ENCODE measurements around the gene SEC14L6. TPM values are rescaled to one million over a fixed set of nuclear protein-coding genes. Genes with fewer than 3 reads are reported as not detected.
"Not testable (repeated sequence)": the region's sequence is repeated elsewhere in the genome, so short reads cannot be mapped to it uniquely, and the experiment has no call there.

Gene SEC14L6
- total RNA-seq, 1 experiment from 2014 or later: 1.1 TPM

- peak; percentile 81 for DNase-seq
- H3K27me3 Mint-ChIP-seq (ENCODE audit: low read depth): peaks cover 5% of the 10 kb centered on the region
- Histone ChIP-seq H2BK15ac (ENCODE audit: low read depth, low read length) (no peak overlapping the region), H2BK5ac (ENCODE audit: insufficient read length, low read length) (no peak overlapping the region), H3K27ac (ENCODE audit: insufficient read length, low read depth, low read length) (no peak overlapping the region), H4K5ac (ENCODE audit: insufficient read length, low read depth, low read length) (no peak overlapping the region), H3K4ac (ENCODE audit: low read depth, low read length) (no peak overlapping the region), H2BK20ac (ENCODE audit: low read depth, low read length, poor library complexity, severe bottlenecking) (no peak overlapping the region), H3K18ac (ENCODE audit: insufficient read length, low read depth, low read length) (no peak overlapping the region), H3K9me3 (ENCODE audit: control insufficient read depth, low read depth, low read length) (no peaks in the 10 kb centered on the region), H4K20me1 (ENCODE audit: control insufficient read depth, insufficient read depth, insufficient read length) (no peaks in the 10 kb centered on the region), H3K4me2 (ENCODE audit: insufficient read depth, insufficient read length, low read length) (no peak overlapping the region), H3K79me1 (ENCODE audit: insufficient read depth, low read depth, low read length, poor library complexity, severe bottlenecking) (no peaks in the 10 kb centered on the region), H2AFZ (ENCODE audit: low read length) (no peak overlapping the region), H3K4me1 (ENCODE audit: insufficient read depth, low read length) (no peaks in the 10 kb centered on the region), H3K79me2 (ENCODE audit: insufficient read depth, low read length) (no peaks in the 10 kb centered on the region), H3T11ph (ENCODE audit: low read length) (no peak overlapping the region), H3K23ac (ENCODE audit: insufficient read length, low read depth, low read length) (no peak overlapping the region), H3K14ac (ENCODE audit: insufficient read depth, low read length) (no peak overlapping the region), H4K91ac (ENCODE audit: insufficient read length, low read depth, low read length) (no peak overlapping the region), H4K8ac (replicated peaks; ENCODE audit: insufficient read length, low read depth, low read length) (no peak overlapping the region), H2BK120ac (ENCODE audit: low read depth, low read length, poor library complexity, severe bottlenecking) (no peak overlapping the region), H3K23me2 (ENCODE audit: insufficient read length, low read depth, low read length, poor library complexity, severe bottlenecking) (no peaks in the 10 kb centered on the region), H2AK5ac (ENCODE audit: insufficient read length, low read length) (no peak overlapping the region), H2BK12ac (ENCODE audit: insufficient read length, low read depth, low read length) (no peak overlapping the region), H3K27me3 (ENCODE audit: insufficient read depth, low read length) (no peaks in the 10 kb centered on the region), H3K9ac (ENCODE audit: extremely low read depth, insufficient read length, low read length) (no peak overlapping the region), H3K56ac (ENCODE audit: insufficient read length, low read depth, low read length) (no peak overlapping the region)
- TF ChIP-seq CTCF (conservative IDR thresholded peaks at IDR 0.05): no peak
- H3K4me1 Mint-ChIP-seq: peaks cover 17 to 26% of the 10 kb centered on the region in 2 experiments
- no peak overlapping the region for H3K4me3 Mint-ChIP-seq
- no peaks in the 10 kb centered on the region for H3K9me3 Mint-ChIP-seq
- no CpG with 5 or more reads among the region's 10 CpGs for WGBS (ENCODE audit: extremely low coverage, insufficient read length, low lambda C conversion rate)
- H3K27ac Mint-ChIP-seq: peak overlapping the region in 2 of 3 experiments; percentile 77 to 94; a peak in 3 of 7 replicates
- H3K36me3 Mint-ChIP-seq (ENCODE audit: insufficient read depth in 1 of 3, low read depth in 3 of 3): peaks cover 0 to 2% (median 0%) of the 10 kb centered on the region in 3 experiments; a peak in 1 of 7 replicates
Observed at GRCh38 chr22:30568137-30568805, 21.7 kb upstream of the SEC14L6 start.

GRCh38 chr22:30567277-30567676, 20.7 kb upstream of the SEC14L6 start:
- not testable (repeated sequence) for H3T11ph ChIP-seq (ENCODE audit: low read length); H4K91ac ChIP-seq (ENCODE audit: insufficient read length, low read depth, low read length); H2BK5ac ChIP-seq (ENCODE audit: insufficient read length, low read length); H3K56ac ChIP-seq (ENCODE audit: insufficient read length, low read depth, low read length); H3K4ac ChIP-seq (ENCODE audit: low read depth, low read length); H3K23ac ChIP-seq (ENCODE audit: insufficient read length, low read depth, low read length); H3K79me2 ChIP-seq (ENCODE audit: insufficient read depth, low read length); H3K9me3 Mint-ChIP-seq; H3K27me3 ChIP-seq (ENCODE audit: insufficient read depth, low read length); H2BK120ac ChIP-seq (ENCODE audit: low read depth, low read length, poor library complexity, severe bottlenecking); H2BK12ac ChIP-seq (ENCODE audit: insufficient read length, low read depth, low read length); H2BK15ac ChIP-seq (ENCODE audit: low read depth, low read length); H3K9ac ChIP-seq (ENCODE audit: extremely low read depth, insufficient read length, low read length); H4K8ac ChIP-seq (replicated peaks; ENCODE audit: insufficient read length, low read depth, low read length); H3K27ac ChIP-seq (ENCODE audit: insufficient read length, low read depth, low read length); H3K23me2 ChIP-seq (ENCODE audit: insufficient read length, low read depth, low read length, poor library complexity, severe bottlenecking); H3K9me3 ChIP-seq (ENCODE audit: control insufficient read depth, low read depth, low read length); H2BK20ac ChIP-seq (ENCODE audit: low read depth, low read length, poor library complexity, severe bottlenecking); H3K4me3 Mint-ChIP-seq; H4K5ac ChIP-seq (ENCODE audit: insufficient read length, low read depth, low read length); H3K4me1 ChIP-seq (ENCODE audit: insufficient read depth, low read length); H4K20me1 ChIP-seq (ENCODE audit: control insufficient read depth, insufficient read depth, insufficient read length); H3K36me3 Mint-ChIP-seq (ENCODE audit: insufficient read depth in 1 of 3, low read depth in 3 of 3); H3K4me2 ChIP-seq (ENCODE audit: insufficient read depth, insufficient read length, low read length); H3K18ac ChIP-seq (ENCODE audit: insufficient read length, low read depth, low read length); H3K79me1 ChIP-seq (ENCODE audit: insufficient read depth, low read depth, low read length, poor library complexity, severe bottlenecking); H3K14ac ChIP-seq (ENCODE audit: insufficient read depth, low read length); H3K27me3 Mint-ChIP-seq (ENCODE audit: low read depth); DNase-seq; H3K27ac Mint-ChIP-seq; H2AFZ ChIP-seq (ENCODE audit: low read length); H2AK5ac ChIP-seq (ENCODE audit: insufficient read length, low read length)
- WGBS (ENCODE audit: extremely low coverage, insufficient read length, low lambda C conversion rate): no CpG with 5 or more reads among the region's 6 CpGs
- H3K4me1 Mint-ChIP-seq: peaks cover 17 to 24% of the 10 kb centered on the region in 2 experiments
